ENCODE measurements around the gene ADAP1.
A peak's percentile ranks its signal among the peaks of the same experiment; 100 is the strongest.

ADAP1 gene

DNA sequence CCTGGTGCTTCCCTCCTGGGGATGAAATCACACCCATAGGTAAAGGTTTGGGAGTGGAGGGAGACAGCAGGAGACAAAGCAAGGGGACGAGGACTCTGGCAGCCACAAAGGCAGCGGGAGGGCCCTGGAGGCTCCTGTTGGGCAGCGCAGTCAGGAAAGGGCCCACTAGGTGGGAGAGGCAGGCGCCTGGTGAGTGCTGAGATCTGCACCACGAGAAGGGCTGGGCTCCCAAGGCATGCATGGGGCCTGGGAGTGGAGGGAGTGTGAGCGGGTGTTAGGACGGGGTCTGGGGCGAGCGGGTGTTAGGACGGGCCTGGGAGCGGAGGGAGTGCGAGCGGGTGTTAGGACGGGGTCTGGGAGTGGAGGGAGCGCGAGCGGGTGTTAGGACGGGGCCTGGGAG is 65.1 kb downstream of the ADAP1 start:
- DNase-seq = no peak

DNA sequence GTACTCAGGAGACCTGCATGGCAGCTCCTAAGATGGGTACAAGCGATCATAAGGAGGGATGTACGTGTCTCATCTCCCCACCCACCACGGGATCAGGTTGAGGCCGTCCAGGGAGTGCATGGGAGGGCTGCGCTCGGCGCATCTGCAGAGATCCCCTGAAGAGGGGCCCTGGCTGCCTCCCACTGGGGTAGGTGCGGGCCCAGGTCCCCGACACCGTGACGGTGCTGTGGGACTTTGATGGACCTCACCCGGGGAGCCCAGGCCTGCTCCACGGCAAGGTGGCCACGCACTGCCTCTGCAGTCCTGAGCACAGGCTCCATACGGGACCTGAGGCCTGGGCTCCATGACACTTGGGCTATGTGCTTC is 65.5 kb downstream of the ADAP1 start:
- no peak for DNase-seq

DNA sequence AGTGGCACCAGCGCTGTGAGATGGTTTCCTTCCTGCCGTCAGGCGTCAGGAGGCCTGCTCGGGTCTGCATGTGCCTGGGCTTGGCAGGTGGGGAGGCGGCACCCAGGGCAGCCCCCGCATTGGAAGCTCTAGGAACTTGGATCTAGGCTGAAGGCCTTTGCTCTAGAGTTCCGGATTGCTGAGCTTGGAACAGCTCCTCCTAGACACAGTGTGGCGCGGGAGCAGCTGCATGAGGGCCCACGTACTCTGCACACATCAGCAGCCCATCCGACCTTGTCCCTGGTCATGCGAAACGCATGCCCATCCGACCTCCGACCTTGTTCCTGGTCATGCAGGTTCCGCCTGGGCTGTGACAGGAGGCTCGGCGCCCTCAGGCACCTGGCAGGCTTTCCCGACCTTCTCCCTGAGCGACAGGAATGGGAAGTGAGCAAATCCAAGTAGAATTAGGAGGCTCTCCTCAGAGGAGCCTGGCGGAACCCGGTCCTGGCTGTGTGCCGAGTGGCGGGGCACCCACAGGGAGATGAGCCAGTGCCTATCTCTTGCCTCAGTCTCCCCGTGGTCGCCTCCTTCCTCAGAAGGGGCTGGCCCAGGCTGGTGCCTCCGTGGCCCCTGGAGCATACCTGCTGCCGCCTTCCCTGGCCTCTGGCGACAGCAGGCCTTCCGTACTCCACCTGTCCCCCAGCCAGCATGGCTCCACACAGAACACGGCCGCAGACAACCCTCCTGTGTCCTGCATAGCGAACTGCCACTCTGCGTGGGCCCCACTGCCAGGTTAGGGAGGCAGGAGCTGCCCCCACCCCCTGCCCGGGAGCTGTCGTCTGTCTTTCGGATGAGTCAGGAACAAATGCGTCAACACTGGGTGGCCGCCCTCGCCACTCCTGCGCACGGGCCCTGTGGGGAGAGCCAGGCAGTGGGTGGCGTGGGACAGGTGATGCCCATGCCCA is 66.1 kb downstream of the ADAP1 start:
- DNase-seq = no peak

GRCh38 chr7:887488-887820 is 67.0 kb downstream of the ADAP1 start:
- DNase-seq = no peak

DNA sequence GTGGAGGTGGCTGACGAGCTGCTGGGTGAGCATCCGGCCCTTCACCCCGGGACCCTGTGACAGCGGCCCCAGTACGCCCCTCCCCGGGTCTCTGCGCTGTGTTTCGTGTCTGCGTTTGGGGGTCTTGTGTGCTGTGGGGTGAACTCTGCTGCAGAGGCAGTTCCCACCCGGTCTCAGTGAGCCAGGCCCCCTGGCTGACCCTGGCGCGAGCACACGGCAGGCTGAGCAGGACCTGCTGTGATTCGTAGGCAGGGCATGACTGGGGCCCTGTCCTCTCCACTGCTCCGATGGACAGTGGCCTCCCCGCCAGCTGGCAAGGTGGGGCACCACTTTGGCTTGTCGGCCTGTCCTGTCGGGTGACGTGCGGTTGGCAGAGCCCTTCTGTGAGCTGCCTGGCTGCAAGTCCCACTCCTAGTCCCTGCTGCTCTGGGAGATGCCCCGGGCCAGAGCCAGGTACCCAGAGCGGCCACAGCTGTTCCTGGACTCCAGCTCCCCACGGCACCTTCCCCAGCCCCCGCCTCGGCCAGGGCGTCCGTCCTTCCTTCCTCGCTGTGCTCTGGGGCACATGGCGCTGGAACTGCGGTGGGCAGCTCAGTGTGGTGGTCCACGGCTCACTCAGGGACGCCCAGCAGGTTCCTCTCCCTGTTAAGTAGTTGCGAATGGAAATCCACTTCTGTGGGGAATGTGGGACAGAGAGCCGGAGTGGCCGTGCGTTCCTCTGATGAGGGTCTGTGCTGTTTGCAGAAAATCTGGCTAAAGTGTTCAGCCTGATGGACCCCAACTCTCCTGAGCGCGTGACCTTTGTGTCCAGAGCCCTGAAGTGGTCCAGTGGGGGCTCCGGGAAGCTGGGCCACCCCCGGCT is 67.6 kb downstream of the ADAP1 start:
- no peak for DNase-seq

GRCh38 chr7:885893-886625 is 68.4 kb downstream of the ADAP1 start:
- no peak for DNase-seq

- no peak for DNase-seq
Measured at GRCh38 chr7:885261-885892, 69.1 kb downstream of the ADAP1 start.

- DNase-seq = no peak
Measured at GRCh38 chr7:884191-885003, 70.1 kb downstream of the ADAP1 start.

DNA sequence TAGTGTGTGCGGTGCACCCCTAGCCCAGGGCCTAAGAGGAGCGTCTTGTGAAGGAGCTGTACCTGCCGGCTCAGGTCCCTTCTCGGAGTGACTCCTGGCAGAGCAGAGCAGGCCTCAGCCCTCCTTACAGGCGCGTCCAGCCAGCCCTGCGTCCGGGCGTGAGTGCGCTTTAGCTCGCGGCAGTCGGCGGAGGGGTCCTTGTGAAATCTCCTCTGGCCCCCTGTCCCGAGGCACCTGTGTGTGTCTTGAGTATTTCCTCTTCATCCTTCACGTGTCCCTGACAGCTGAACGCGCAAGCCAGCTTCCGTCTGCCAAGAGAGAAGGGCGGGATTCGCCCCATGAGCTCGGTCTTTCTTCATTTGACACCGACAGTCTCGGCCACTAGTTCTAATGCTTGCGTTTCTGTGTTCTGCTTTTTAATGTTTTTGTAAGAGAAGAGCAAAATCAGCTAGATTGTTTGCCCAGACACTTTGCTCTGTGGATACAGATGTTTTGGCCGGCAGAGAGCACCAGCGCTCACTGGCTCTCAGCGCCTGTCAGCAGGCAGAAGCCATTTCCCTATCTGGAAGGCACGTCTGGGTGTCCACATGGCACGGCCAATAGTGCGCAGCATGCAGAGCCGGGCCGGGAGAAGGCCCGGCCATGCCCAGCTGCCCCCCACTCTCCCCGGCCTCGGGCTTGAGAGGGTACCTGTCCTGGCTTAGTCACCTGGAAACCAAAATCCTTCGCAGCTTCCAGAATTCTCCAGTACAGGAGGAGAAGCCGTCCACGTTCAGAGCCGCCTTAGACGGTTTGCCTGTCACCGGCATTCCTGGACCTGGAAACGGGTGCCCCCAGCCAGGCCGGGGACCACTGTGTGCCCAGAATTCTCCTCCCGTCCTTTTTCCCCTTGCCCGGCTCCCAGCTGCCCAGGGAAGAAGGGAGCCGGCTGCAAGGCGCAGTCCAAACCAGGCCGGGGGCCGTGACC is 71.1 kb downstream of the ADAP1 start:
- DNase-seq = no peak

DNA sequence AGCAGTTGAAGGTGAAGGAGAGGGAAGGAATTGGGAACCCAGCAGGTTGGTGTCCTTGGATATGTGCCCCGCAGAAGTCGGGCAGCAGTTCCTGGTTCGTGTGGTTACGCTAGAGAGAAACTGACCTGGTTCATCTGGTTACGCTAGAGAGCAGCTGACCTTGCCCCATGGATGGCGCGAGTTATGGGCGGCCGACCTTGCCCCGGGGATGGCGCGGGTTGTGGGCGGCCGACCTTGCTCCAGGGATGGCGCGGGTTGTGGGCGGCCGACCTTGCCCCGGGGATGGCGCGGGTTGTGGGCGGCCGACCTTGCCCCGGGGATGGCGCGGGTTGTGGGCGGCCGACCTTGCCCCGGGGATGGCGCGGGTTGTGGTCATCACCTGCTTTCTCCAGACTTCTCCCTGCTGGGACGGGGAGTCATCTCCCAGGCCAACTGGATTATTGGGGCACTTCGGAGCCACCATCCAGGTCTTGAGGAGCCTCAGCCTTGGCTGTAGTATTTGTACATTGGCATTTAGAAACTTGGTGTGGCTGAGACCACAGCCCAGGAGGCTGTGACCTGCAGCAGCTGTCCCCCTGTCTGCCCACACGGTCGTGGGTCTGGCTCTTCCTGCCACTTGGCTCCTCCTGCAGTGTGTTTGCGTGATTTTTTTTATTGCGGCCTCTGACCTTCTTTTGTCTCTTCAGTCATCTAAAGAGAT is 72.0 kb downstream of the ADAP1 start:
- DNase-seq = no peak

DNA sequence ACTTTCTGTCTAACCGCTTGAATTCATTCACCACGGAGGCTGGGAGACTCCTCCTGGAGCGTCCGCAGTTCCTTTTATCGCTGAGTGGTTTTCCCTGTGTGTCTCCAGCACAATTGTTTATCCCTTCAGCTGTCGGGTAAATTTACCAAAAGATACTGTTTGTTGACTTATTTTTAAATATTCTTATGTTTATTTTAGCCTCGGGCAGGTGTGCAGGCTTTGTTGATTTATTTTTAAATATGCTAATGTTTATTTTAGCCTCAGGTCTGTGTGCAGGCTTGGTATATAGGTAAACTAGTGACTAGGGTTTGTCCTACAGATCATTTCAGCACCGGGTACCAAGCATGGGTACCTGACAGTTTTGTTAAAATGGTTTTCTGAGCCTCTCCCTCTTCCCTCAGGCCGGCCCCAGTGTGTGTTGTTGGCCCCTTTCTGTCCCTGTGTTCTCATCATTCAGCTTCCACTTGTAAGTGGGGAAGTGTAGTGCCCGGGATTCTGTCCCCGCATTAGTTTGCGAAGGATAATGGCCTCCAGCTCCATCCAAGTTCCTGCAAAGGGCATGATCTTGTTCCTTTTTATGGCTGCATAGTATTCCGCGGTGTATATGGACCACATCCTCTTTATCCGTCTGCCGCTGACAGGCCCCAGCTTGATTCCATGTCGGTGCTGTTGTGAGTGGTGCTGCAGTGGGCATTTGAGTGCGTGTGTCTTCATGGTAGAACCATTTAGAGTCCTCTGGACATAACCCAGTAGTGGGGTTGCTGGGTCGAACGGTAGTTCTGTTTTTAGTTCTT is 72.8 kb downstream of the ADAP1 start:
- no peak for DNase-seq

- no peak for DNase-seq
Measured at GRCh38 chr7:880450-880849, 74.0 kb downstream of the ADAP1 start.

- DNase-seq = no peak
Measured at GRCh38 chr7:879706-880105, 74.8 kb downstream of the ADAP1 start.

- no peak for DNase-seq
Measured at GRCh38 chr7:879093-879492, 75.4 kb downstream of the ADAP1 start.

DNA sequence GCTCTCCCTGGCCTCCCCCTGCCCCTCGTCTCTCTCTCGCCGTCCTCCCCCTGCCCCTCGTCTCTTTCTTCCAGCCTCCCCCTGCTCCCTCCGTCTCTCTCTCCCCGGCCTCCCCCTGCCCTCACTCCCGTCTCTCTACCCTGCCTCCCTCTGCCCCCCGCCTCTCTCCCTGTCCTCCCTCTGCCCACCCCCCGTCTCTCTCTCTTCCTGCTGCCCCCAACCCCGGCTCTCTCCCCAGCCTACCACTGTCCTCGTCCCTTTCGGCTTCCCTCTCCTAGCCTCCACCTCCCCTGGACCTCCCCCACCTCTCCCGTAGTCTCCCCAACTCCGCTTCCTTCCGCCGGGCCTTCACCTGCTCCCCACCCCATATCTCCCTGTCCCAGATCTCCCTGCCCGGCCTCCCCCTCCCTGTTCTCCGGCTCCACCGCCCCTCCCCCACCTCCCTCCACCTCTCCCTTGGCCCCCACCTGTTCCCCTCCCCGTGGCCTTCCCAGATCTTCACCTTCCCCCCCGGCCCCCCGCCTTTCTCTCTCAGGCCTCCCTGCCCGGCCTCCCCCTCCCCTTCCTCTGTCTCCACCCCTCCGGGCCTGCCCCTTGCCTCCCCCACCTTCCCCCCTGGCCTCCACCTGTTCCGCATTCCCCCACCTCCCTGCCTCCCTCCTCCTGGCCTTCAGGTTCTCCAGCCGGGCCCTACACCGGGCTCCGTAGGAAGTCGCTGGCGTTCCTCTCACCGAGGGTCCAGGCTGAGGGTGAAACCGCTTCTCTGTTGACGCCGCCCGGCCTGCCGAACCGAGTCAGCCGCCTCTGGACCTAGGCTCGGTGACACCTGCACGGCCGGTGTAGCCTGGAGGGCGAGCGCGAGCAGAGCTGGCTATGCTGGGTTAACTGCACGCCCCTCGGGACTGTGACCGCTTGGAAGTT is 76.9 kb downstream of the ADAP1 start:
- no peak for DNase-seq

GRCh38 chr7:876972-877311 is 77.5 kb downstream of the ADAP1 start:
- no peak for DNase-seq

- DNase-seq = peak; percentile 92
Measured at GRCh38 chr7:876077-876971, 78.2 kb downstream of the ADAP1 start, which contains the start of gene GET4. GET4 (plus strand) TSS chr7:876554; CDS start chr7:876646, 92 bp downstream.
